Measurements from ENCODE around the gene FTSJ3. TPM values are rescaled to one million over a fixed set of nuclear protein-coding genes. Genes with fewer than 3 reads are reported as not detected.

Gene FTSJ3
- total RNA-seq, 1 experiment from 2014 or later, result 82.4 TPM

- no peak for ATAC-seq
- Histone ChIP-seq H2AFZ (ENCODE audit: low read length) (no peak overlapping the region), H3K27ac (ENCODE audit: low read length) (peak overlapping the region; percentile 61), H3K79me2 (ENCODE audit: low read length) (peaks cover 99% of the 10 kb centered on the region), H3K4me3 (ENCODE audit: low read length) (peak overlapping the region; percentile 37), H4K20me1 (ENCODE audit: low read length) (peaks cover 82% of the 10 kb centered on the region), H3K9me3 (ENCODE audit: low read length) (no peaks in the 10 kb centered on the region), H3K4me2 (ENCODE audit: low read length) (peak overlapping the region; percentile 69), H3K9ac (ENCODE audit: low read length) (no peak overlapping the region), H3K9me2 (replicated peaks; ENCODE audit: low read length) (no peaks in the 10 kb centered on the region), H3F3A (ENCODE audit: low read length, unreplicated experiment) (peaks cover 4% of the 10 kb centered on the region), H3K27me3 (ENCODE audit: low read length) (no peaks in the 10 kb centered on the region), H3K4me1 (ENCODE audit: insufficient read depth, low read length) (peaks cover 88% of the 10 kb centered on the region), H3K36me3 (ENCODE audit: low read depth, low read length) (peaks cover 36% of the 10 kb centered on the region)
- intact Hi-C loops (cut with micrococcal nuclease), result no loop called here
- BruUV-seq (replicated peaks), result no TSS peak
- POLR2A ChIA-PET (ENCODE audit: unreplicated experiment), result interaction anchor here (0.6 kb wide), 2 partner anchors 46 to 296 kb away, joined by 3 to 5 read pairs; partner anchors contain the start of gene PSMC5
- no peak for TF ChIP-seq EZH2 (IDR thresholded peaks at IDR 0.05; ENCODE audit: low read length, unreplicated experiment)
- TF ChIP-seq, protein P1, sequence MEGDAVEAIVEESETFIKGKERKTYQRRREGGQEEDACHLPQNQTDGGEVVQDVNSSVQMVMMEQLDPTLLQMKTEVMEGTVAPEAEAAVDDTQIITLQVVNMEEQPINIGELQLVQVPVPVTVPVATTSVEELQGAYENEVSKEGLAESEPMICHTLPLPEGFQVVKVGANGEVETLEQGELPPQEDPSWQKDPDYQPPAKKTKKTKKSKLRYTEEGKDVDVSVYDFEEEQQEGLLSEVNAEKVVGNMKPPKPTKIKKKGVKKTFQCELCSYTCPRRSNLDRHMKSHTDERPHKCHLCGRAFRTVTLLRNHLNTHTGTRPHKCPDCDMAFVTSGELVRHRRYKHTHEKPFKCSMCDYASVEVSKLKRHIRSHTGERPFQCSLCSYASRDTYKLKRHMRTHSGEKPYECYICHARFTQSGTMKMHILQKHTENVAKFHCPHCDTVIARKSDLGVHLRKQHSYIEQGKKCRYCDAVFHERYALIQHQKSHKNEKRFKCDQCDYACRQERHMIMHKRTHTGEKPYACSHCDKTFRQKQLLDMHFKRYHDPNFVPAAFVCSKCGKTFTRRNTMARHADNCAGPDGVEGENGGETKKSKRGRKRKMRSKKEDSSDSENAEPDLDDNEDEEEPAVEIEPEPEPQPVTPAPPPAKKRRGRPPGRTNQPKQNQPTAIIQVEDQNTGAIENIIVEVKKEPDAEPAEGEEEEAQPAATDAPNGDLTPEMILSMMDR (conservative IDR thresholded peaks at IDR 0.05; ENCODE audit: low read depth, low read length), result no peak
- no peak for TF ChIP-seq EZH2phosphoT487 (IDR thresholded peaks at IDR 0.05; ENCODE audit: borderline replicate concordance, low read length)
- CTCF ChIA-PET, result no interaction called here
- no peak for DNase-seq
These were observed 46.5 kb downstream of the FTSJ3 start for GRCh38 chr17:63780928-63781327.

GRCh38 chr17:63780507-63780906 lies 47.0 kb downstream of the FTSJ3 start:
- Histone ChIP-seq H3K9me2 (replicated peaks; ENCODE audit: low read length) (no peaks in the 10 kb centered on the region), H3K9ac (ENCODE audit: low read length) (no peak overlapping the region), H3K4me2 (ENCODE audit: low read length) (peak overlapping the region; percentile 69), H4K20me1 (ENCODE audit: low read length) (peaks cover 82% of the 10 kb centered on the region), H3K36me3 (ENCODE audit: low read depth, low read length) (peaks cover 38% of the 10 kb centered on the region), H3K4me1 (ENCODE audit: insufficient read depth, low read length) (peaks cover 88% of the 10 kb centered on the region), H3K4me3 (ENCODE audit: low read length) (peak overlapping the region; percentile 37), H3K27ac (ENCODE audit: low read length) (peak overlapping the region; percentile 61), H3K9me3 (ENCODE audit: low read length) (no peaks in the 10 kb centered on the region), H3K27me3 (ENCODE audit: low read length) (no peaks in the 10 kb centered on the region), H2AFZ (ENCODE audit: low read length) (no peak overlapping the region), H3K79me2 (ENCODE audit: low read length) (peaks cover 99% of the 10 kb centered on the region), H3F3A (ENCODE audit: low read length, unreplicated experiment) (peaks cover 4% of the 10 kb centered on the region)
- POLR2A ChIA-PET (ENCODE audit: unreplicated experiment), result interaction anchor here (0.6 kb wide), 2 partner anchors 46 to 296 kb away, joined by 3 to 5 read pairs; partner anchors contain the start of gene PSMC5
- intact Hi-C loops (cut with micrococcal nuclease), result no loop called here
- CTCF ChIA-PET, result no interaction called here
- BruUV-seq (replicated peaks), result no TSS peak
- DNase-seq (peak; percentile 92), ATAC-seq (peak; percentile 91)
- TF ChIP-seq EZH2 (IDR thresholded peaks at IDR 0.05; ENCODE audit: low read length, unreplicated experiment) (no peak), EZH2phosphoT487 (IDR thresholded peaks at IDR 0.05; ENCODE audit: borderline replicate concordance, low read length) (no peak)
- TF ChIP-seq, protein P1 (conservative IDR thresholded peaks at IDR 0.05; ENCODE audit: low read depth, low read length), result no peak

DNA sequence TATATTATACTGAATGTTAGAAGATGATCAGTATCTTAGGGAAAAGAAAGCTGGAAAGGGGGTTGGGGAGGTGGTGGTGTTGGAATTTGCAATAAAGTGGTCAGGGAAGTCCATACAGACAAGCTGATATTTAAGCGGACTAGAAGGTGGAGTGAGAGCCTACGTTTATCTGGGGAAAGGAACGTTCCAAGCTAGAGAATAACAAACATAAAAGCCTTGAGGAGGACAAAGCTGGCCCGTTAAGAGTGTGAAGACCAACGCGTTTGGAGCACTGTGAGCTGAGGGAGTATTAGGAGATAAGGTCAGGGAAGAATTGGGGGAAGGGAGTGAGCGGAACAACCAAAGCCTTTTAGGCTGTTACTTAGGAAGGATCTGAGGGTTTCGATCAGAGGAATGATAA lies 52.0 kb downstream of the FTSJ3 start:
- peaks cover 47% of the 10 kb centered on the region for H3K4me1 ChIP-seq (ENCODE audit: insufficient read depth, low read length)
- TF ChIP-seq EZH2phosphoT487 (IDR thresholded peaks at IDR 0.05; ENCODE audit: borderline replicate concordance, low read length), result no peak
- TF ChIP-seq EZH2 (IDR thresholded peaks at IDR 0.05; ENCODE audit: low read length, unreplicated experiment), result no peak
- TF ChIP-seq, protein P1 (conservative IDR thresholded peaks at IDR 0.05; ENCODE audit: low read depth, low read length), result no peak
- intact Hi-C loops (cut with micrococcal nuclease), result loop anchor here (10.0 kb wide), 1 partner anchor 341 kb away; no protein-coding TSS in a partner anchor

More for the DNA sequence above, 52.0 kb downstream of the FTSJ3 start:
- no peaks in the 10 kb centered on the region for H3K9me3 ChIP-seq (ENCODE audit: low read length)
- DNase-seq (peak; percentile 14), ATAC-seq (no peak)
- peak overlapping the region; percentile 98 for H3K9ac ChIP-seq (ENCODE audit: low read length)
- H3K27me3 ChIP-seq (ENCODE audit: low read length), result no peaks in the 10 kb centered on the region
- H3K79me2 ChIP-seq (ENCODE audit: low read length), result peaks cover 94% of the 10 kb centered on the region
- H3K36me3 ChIP-seq (ENCODE audit: low read depth, low read length), result peaks cover 19% of the 10 kb centered on the region; the same call in 1 of the 2 replicates
- no peak overlapping the region for H2AFZ ChIP-seq (ENCODE audit: low read length)
- no peaks in the 10 kb centered on the region for H3F3A ChIP-seq (ENCODE audit: low read length, unreplicated experiment)
- BruUV-seq (replicated peaks), result no TSS peak
- no peak overlapping the region for H3K27ac ChIP-seq (ENCODE audit: low read length)
- peak overlapping the region; percentile 88 for H3K4me2 ChIP-seq (ENCODE audit: low read length)
- H4K20me1 ChIP-seq (ENCODE audit: low read length), result peaks cover 65% of the 10 kb centered on the region
- CTCF ChIA-PET, result no interaction called here
- no peaks in the 10 kb centered on the region for H3K9me2 ChIP-seq (replicated peaks; ENCODE audit: low read length)
- POLR2A ChIA-PET (ENCODE audit: unreplicated experiment), result interaction anchor here (0.6 kb wide), 1 partner anchor 951 kb away, joined by 4 read pairs; no protein-coding TSS in a partner anchor
- peak overlapping the region; percentile 88 for H3K4me3 ChIP-seq (ENCODE audit: low read length)

Data from PC-3 (cell line).